ENCODE results near the gene LDLRAD3. TPM values are rescaled to one million over a fixed set of nuclear protein-coding genes. Genes with fewer than 3 reads are reported as not detected.

Gene LDLRAD3
- total and polyA plus RNA-seq, 12 donors = 5.4 to 16.7 (median 10.2) TPM

DNA sequence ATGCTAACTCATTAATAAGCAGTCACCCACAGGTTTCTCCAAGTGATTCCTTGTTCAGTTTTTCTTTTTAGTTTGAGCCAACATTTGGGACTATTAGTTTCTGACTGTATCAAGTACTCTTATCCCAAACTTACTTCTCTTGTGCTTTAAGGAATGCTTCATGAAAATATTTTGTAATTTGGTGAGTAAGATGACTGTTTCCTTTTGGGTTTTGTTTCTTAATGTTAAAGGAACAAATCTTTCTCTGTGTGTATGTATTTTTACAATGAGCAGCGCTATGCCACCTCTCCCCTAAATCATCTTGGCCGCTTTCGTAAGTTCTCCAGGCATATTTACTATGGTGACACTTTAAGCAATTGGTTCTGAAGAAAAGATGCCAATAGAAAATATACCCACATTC is 72.4 kb downstream of the LDLRAD3 start:
- peaks cover 0 to 36% of the 10 kb centered on the region in 2 donors for H3K4me1 ChIP-seq (replicated peaks in 1 of 2)
- no peaks in the 10 kb centered on the region for H3K36me3 ChIP-seq (replicated peaks in 1 of 2)
- no peak for TF ChIP-seq POLR2A (IDR thresholded peaks at IDR 0.05)
- no peak overlapping the region for H3K4me3 ChIP-seq
- no peaks in the 10 kb centered on the region for H3K9me3 ChIP-seq (replicated peaks in 1 of 3)
- peak overlapping the region in 1 of 5 donors; percentile 36 for H3K27ac ChIP-seq
- WGBS, 4 donors = 89 to 94% (median 93%) methylated on average over 3 of the region's 3 CpGs
- H3K27me3 ChIP-seq = no peaks in the 10 kb centered on the region
- DNase-seq = no peak
- intact Hi-C loops (cut with DNase I) = no loop called here

DNA sequence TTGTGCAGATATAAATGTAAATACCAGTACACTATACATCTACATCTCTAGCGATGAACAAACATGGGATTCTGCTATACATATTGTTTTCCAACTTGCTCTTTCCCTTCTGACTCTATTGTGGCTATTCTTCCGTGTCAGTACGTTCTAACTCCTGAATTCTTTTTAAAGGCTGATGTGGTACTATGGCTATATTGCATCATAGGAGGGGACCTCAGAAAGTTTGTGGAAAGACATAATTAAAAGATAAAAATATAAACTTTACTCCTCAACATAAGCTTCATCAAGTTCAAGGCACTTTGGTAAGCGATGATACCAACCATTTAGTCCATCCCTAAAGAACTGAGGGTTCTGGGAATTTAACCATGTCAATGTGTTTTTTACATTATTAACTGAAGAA is 72.8 kb downstream of the LDLRAD3 start:
- no peak overlapping the region for H3K4me3 ChIP-seq
- no peaks in the 10 kb centered on the region for H3K9me3 ChIP-seq (replicated peaks in 1 of 3)
- DNase-seq = no peak
- no peaks in the 10 kb centered on the region for H3K27me3 ChIP-seq
- intact Hi-C loops (cut with DNase I) = no loop called here
- WGBS, 4 donors = 91 to 97% (median 94%) methylated on average over 4 of the region's 4 CpGs
- H3K27ac ChIP-seq = no peak overlapping the region
- no peaks in the 10 kb centered on the region for H3K36me3 ChIP-seq (replicated peaks in 1 of 2)
- peaks cover 0 to 36% of the 10 kb centered on the region in 2 donors for H3K4me1 ChIP-seq (replicated peaks in 1 of 2)
- TF ChIP-seq, protein P1, sequence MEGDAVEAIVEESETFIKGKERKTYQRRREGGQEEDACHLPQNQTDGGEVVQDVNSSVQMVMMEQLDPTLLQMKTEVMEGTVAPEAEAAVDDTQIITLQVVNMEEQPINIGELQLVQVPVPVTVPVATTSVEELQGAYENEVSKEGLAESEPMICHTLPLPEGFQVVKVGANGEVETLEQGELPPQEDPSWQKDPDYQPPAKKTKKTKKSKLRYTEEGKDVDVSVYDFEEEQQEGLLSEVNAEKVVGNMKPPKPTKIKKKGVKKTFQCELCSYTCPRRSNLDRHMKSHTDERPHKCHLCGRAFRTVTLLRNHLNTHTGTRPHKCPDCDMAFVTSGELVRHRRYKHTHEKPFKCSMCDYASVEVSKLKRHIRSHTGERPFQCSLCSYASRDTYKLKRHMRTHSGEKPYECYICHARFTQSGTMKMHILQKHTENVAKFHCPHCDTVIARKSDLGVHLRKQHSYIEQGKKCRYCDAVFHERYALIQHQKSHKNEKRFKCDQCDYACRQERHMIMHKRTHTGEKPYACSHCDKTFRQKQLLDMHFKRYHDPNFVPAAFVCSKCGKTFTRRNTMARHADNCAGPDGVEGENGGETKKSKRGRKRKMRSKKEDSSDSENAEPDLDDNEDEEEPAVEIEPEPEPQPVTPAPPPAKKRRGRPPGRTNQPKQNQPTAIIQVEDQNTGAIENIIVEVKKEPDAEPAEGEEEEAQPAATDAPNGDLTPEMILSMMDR (IDR thresholded peaks at IDR 0.05) = no peak
- no peak for TF ChIP-seq POLR2A (IDR thresholded peaks at IDR 0.05)

DNA sequence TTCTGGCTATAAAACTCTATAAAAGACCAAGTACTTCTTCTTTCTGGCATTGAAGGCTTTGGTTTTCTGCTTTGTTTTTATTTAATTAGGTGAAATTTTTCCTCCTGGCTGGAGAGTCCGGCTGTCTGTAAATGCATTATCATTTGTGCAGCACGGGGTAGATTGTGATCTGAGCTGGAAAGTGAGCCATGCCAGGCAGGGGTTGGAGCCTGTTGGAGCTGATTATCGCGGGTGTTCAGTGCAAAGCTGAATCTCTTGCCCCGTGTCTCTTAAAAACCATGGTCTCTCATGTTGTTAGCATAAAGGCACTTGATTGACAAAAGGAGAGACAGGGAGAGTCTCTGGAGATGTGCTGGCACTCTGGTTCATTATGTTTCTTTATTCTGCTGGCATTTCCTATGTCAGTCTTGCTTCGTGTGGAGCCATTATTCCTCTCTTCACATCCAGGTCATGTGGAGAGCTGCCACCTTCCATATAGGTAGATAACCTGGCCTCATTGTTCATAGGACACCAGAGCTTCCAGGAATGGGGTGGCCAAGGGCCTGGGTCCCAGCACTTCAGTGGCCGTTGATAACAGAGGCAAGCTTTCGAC is 75.2 kb downstream of the LDLRAD3 start:
- no peaks in the 10 kb centered on the region for H3K36me3 ChIP-seq (replicated peaks in 1 of 2)
- H3K9me3 ChIP-seq (replicated peaks in 1 of 3) = no peaks in the 10 kb centered on the region
- peaks cover 0 to 19% of the 10 kb centered on the region in 2 donors for H3K4me1 ChIP-seq (replicated peaks in 1 of 2)
- no peaks in the 10 kb centered on the region for H3K27me3 ChIP-seq
- TF ChIP-seq, protein P1 (IDR thresholded peaks at IDR 0.05) = no peak
- no peak for TF ChIP-seq POLR2A (IDR thresholded peaks at IDR 0.05)
- 80 to 90% (median 88%) methylated on average over 8 of the region's 8 CpGs for WGBS, 4 donors
- no peak overlapping the region for H3K4me3 ChIP-seq
- peak overlapping the region in 1 of 5 donors; percentile 30 for H3K27ac ChIP-seq
- DNase-seq = peak in 1 of 7 donors; percentile 72
- intact Hi-C loops (cut with DNase I) = no loop called here

DNA sequence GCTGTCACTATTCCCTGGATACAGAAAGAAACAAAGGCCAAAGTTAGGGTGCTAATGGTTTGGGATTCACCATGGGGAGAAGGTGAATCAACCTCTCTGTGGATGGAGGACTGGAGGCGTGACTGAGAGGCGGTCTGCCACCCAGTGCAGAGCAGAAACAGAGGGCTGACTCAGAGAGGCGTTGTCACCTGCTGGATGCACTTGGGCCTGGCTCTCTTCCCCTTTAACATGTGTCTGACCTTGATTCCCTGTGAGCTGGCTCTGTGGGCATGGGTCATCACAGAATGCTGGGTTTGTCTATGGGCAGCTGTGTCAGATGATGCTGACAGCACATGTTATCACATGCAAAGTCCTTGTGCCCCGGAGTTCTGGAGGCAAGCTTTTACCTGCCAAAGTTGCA is 75.9 kb downstream of the LDLRAD3 start:
- WGBS, 4 donors = 45 to 69% (median 61%) methylated on average over 3 to 4 of the region's 4 CpGs
- Histone ChIP-seq H3K27me3 (no peaks in the 10 kb centered on the region), H3K4me1 (replicated peaks in 1 of 2) (peaks cover 0 to 19% of the 10 kb centered on the region in 2 donors), H3K27ac (peak overlapping the region in 1 of 5 donors; percentile 30), H3K9me3 (replicated peaks in 1 of 3) (no peaks in the 10 kb centered on the region), H3K4me3 (no peak overlapping the region), H3K36me3 (replicated peaks in 1 of 2) (no peaks in the 10 kb centered on the region)
- DNase-seq = peak; percentile 56 to 86 (median 77)
- no peak for TF ChIP-seq POLR2A (IDR thresholded peaks at IDR 0.05)
- TF ChIP-seq, protein P1 (IDR thresholded peaks at IDR 0.05) = no peak
- intact Hi-C loops (cut with DNase I) = loop anchor here in 1 of 2 donors (10.0 kb wide), 1 partner anchor 75 kb away; the partner anchor contains the start of gene LDLRAD3

DNA sequence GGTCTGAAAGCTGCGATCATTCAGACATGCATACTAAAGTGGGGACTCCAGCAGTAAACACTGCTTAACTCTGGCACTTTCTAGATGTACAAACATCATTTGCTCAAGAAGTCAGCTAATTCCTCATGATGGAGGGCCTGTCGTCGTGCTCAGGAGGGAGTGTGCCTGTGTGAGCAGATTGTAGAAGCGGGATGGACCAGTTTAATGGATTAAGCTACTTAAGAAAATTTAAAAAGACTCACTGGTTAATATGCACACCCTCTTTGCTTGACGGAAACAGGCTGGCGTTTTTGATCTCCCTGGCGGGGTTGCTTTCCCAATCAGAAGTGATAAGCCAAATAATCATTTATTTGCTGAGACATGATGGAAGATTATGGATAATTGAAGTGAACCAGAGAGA is 79.0 kb downstream of the LDLRAD3 start:
- no peak for DNase-seq
- intact Hi-C loops (cut with DNase I) = loop anchor here in 1 of 2 donors (10.0 kb wide), 1 partner anchor 78 kb away; the partner anchor contains the start of gene LDLRAD3
- WGBS, 4 donors = 89 to 92% (median 91%) methylated on average over 7 of the region's 7 CpGs

More for the DNA sequence above, 79.0 kb downstream of the LDLRAD3 start:
- Histone ChIP-seq H3K36me3 (replicated peaks in 1 of 2) (no peaks in the 10 kb centered on the region), H3K27me3 (no peaks in the 10 kb centered on the region), H3K9me3 (replicated peaks in 1 of 3) (no peaks in the 10 kb centered on the region), H3K4me1 (replicated peaks in 1 of 2) (peaks cover 0 to 11% of the 10 kb centered on the region in 2 donors), H3K4me3 (no peak overlapping the region), H3K27ac (no peak overlapping the region)
- TF ChIP-seq, protein P1 (IDR thresholded peaks at IDR 0.05) = no peak
- no peak for TF ChIP-seq POLR2A (IDR thresholded peaks at IDR 0.05)

Measured in adrenal gland (tissue), 12 donors.